Measurements from ENCODE around the gene ZNF397.

Gene ZNF397

DNA sequence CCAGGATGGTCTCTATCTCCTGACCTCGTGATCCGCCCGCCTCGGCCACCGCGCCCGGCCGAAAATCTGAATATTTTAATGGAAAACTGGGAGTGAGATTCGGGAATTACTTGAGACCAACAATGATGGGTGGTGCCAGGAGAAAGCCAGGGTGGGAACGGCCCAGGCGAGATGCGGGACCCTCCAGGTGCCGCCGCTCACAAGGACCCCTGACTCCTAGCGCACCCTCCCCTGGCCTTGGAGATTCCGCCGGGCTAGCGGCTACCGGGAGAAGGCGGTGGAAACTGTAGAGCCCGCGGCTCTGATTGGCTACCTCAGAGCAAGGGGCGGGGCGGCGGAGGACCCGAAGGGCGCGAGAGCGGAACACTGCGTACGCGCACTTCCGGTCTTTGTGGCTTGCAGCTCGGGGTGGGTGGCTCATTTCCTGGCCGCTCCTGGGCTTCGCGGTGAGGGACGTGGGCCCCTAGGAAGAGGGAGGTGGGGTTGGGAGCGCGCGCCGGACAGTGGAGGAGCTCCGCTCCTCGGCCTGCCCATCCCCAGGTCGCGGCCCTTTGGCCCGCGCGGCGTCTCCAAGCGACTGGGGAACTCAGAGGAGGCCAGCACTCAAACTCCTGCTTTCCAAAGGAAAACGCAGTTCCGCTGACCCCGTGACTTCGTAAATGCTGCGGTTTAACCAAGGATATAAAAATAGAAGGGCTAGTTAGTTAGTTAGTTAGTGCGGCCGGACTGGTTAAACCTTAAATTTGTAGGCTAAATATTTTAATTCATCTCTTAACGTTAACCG, at the start of gene ZNF397:
TSS of gene ZNF397 (plus strand) at position 371 of the 784 bp plus-strand sequence. CDS start 1,437 bp downstream, outside the sequence.
- H3K9ac ChIP-seq (ENCODE audit: low read length), result peak within 1 kb of the TSS; percentile 89
- no peak for TF ChIP-seq EZH2phosphoT487 (IDR thresholded peaks at IDR 0.05; ENCODE audit: low read depth)
- TF ChIP-seq, protein P1, sequence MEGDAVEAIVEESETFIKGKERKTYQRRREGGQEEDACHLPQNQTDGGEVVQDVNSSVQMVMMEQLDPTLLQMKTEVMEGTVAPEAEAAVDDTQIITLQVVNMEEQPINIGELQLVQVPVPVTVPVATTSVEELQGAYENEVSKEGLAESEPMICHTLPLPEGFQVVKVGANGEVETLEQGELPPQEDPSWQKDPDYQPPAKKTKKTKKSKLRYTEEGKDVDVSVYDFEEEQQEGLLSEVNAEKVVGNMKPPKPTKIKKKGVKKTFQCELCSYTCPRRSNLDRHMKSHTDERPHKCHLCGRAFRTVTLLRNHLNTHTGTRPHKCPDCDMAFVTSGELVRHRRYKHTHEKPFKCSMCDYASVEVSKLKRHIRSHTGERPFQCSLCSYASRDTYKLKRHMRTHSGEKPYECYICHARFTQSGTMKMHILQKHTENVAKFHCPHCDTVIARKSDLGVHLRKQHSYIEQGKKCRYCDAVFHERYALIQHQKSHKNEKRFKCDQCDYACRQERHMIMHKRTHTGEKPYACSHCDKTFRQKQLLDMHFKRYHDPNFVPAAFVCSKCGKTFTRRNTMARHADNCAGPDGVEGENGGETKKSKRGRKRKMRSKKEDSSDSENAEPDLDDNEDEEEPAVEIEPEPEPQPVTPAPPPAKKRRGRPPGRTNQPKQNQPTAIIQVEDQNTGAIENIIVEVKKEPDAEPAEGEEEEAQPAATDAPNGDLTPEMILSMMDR (IDR thresholded peaks at IDR 0.05; ENCODE audit: low read depth, low read length), result no peak
- peaks cover 24% of the 10 kb centered on the region for H3K79me2 ChIP-seq (ENCODE audit: low read length)
- H3K36me3 ChIP-seq (replicated peaks; ENCODE audit: low read depth, low read length), result peaks cover 45% of the 10 kb centered on the region
- H3K27me3 ChIP-seq (ENCODE audit: low read depth, low read length), result no peaks in the 10 kb centered on the region
- H3K27ac ChIP-seq (ENCODE audit: low read length), result peak within 1 kb of the TSS; percentile 75
- H3K9me3 ChIP-seq (ENCODE audit: insufficient read depth, low read length), result peaks cover 39% of the 10 kb centered on the region
- H3K4me2 ChIP-seq (ENCODE audit: low read length), result peak within 1 kb of the TSS; percentile 69
- H4K20me1 ChIP-seq (ENCODE audit: insufficient read depth, low read length), result no peaks in the 10 kb centered on the region
- H2AFZ ChIP-seq (ENCODE audit: low read depth, low read length), result peak within 1 kb of the TSS; percentile 24; the same call in 1 of the 2 replicates
- peaks cover 8% of the 10 kb centered on the region for H3K4me1 ChIP-seq (ENCODE audit: low read length)
- peak within 1 kb of the TSS; percentile 82 for H3K4me3 ChIP-seq (ENCODE audit: low read length)

DNA sequence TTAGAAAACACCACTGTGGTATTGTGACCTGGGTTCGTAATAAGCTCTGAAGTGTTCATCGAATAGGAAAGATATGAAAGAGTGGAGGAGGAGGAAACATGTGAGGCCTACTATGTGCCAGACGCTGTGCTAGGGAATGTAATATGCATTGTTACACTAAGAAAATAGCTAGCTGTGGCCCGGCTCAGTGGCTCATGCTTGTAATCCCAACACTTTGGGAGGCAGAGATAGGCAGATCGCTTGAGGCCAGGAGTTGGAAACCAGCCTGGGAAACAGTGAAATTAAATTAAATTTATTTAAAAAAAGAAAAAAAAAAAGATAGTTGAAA, 49.2 kb upstream of the ZNF397 start:
- no peaks in the 10 kb centered on the region for H3K36me3 ChIP-seq (replicated peaks; ENCODE audit: low read depth, low read length)
- no peaks in the 10 kb centered on the region for H3K27me3 ChIP-seq (ENCODE audit: low read depth, low read length)
- H3K27ac ChIP-seq (ENCODE audit: low read length), result no peak overlapping the region
- TF ChIP-seq, protein P1 (IDR thresholded peaks at IDR 0.05; ENCODE audit: low read depth, low read length), result no peak
- TF ChIP-seq EZH2phosphoT487 (IDR thresholded peaks at IDR 0.05; ENCODE audit: low read depth), result no peak
- H3K4me3 ChIP-seq (ENCODE audit: low read length), result no peak overlapping the region
- no peaks in the 10 kb centered on the region for H3K9me3 ChIP-seq (ENCODE audit: insufficient read depth, low read length)
- no peaks in the 10 kb centered on the region for H3K79me2 ChIP-seq (ENCODE audit: low read length)
- no peak overlapping the region for H3K9ac ChIP-seq (ENCODE audit: low read length)
- H3K4me2 ChIP-seq (ENCODE audit: low read length), result peak overlapping the region; percentile 15
- peaks cover 21% of the 10 kb centered on the region for H3K4me1 ChIP-seq (ENCODE audit: low read length)
- H2AFZ ChIP-seq (ENCODE audit: low read depth, low read length), result 0 out of 2 replicates have a peak overlapping the region, but pooled peaks have one; percentile 26
- no peaks in the 10 kb centered on the region for H4K20me1 ChIP-seq (ENCODE audit: insufficient read depth, low read length)

DNA sequence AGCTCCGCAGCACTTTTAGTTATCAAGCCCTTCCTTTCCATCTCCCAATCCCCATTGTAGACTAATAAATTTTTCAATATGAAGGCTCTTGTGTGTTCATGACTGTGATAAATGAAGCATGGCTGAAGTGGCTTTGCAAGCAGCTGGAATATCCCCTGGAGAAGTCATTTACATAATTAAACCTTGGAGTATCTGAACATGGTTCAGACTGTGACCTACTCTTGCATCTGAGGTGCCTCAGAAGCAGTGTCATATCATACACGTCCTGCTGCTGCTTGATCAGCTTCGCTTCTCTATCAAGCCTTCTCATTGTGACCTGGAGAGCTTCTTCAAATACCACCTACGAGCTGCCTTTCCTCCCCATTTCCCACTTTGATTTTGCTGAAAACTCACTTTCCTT, 48.4 kb upstream of the ZNF397 start:
- H2AFZ ChIP-seq (ENCODE audit: low read depth, low read length), result no peak overlapping the region
- no peaks in the 10 kb centered on the region for H3K9me3 ChIP-seq (ENCODE audit: insufficient read depth, low read length)

DNA sequence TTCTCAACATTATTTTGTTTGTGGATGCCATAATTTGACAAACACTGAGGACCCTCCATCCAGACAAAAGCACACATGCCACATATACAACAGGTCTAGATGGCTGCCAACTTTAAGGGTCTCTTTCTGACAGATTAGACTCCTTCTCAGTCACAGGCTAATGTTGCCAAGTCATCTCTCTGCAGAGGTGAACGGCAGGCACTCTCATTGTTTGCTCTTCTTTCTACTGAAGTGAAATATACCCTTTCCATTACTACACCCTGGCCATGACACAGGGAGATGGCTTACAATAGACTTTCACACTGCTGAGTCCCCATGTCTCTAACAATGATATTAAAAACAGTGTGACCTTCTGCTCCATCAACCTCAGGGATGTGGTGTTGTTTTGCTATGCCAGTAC, 47.5 kb upstream of the ZNF397 start:
- Histone ChIP-seq H3K9me3 (ENCODE audit: insufficient read depth, low read length) (no peaks in the 10 kb centered on the region), H2AFZ (ENCODE audit: low read depth, low read length) (no peak overlapping the region), H3K79me2 (ENCODE audit: low read length) (no peaks in the 10 kb centered on the region), H3K27ac (ENCODE audit: low read length) (no peak overlapping the region), H3K36me3 (replicated peaks; ENCODE audit: low read depth, low read length) (no peaks in the 10 kb centered on the region), H3K4me2 (ENCODE audit: low read length) (no peak overlapping the region), H3K4me3 (ENCODE audit: low read length) (no peak overlapping the region), H3K9ac (ENCODE audit: low read length) (no peak overlapping the region), H3K27me3 (ENCODE audit: low read depth, low read length) (no peaks in the 10 kb centered on the region), H4K20me1 (ENCODE audit: insufficient read depth, low read length) (no peaks in the 10 kb centered on the region), H3K4me1 (ENCODE audit: low read length) (peaks cover 11% of the 10 kb centered on the region)
- no peak for TF ChIP-seq EZH2phosphoT487 (IDR thresholded peaks at IDR 0.05; ENCODE audit: low read depth)
- TF ChIP-seq, protein P1 (IDR thresholded peaks at IDR 0.05; ENCODE audit: low read depth, low read length), result no peak

More for the DNA sequence above, 48.4 kb upstream of the ZNF397 start:
- H3K79me2 ChIP-seq (ENCODE audit: low read length), result no peaks in the 10 kb centered on the region
- peaks cover 13% of the 10 kb centered on the region for H3K4me1 ChIP-seq (ENCODE audit: low read length)
- no peaks in the 10 kb centered on the region for H3K36me3 ChIP-seq (replicated peaks; ENCODE audit: low read depth, low read length)
- TF ChIP-seq EZH2phosphoT487 (IDR thresholded peaks at IDR 0.05; ENCODE audit: low read depth), result no peak
- TF ChIP-seq, protein P1 (IDR thresholded peaks at IDR 0.05; ENCODE audit: low read depth, low read length), result no peak
- no peak overlapping the region for H3K4me3 ChIP-seq (ENCODE audit: low read length)
- no peak overlapping the region for H3K4me2 ChIP-seq (ENCODE audit: low read length)
- no peaks in the 10 kb centered on the region for H3K27me3 ChIP-seq (ENCODE audit: low read depth, low read length)
- no peaks in the 10 kb centered on the region for H4K20me1 ChIP-seq (ENCODE audit: insufficient read depth, low read length)
- H3K27ac ChIP-seq (ENCODE audit: low read length), result no peak overlapping the region
- H3K9ac ChIP-seq (ENCODE audit: low read length), result no peak overlapping the region
